Lung (tissue), 12 donors: ENCODE measurements around the gene MARCHF9. TPM values are rescaled to one million over a fixed set of nuclear protein-coding genes. Genes with fewer than 3 reads are reported as not detected.
A peak's percentile ranks its signal among the peaks of the same experiment; 100 is the strongest.

Source experiments
- ATAC-seq: fragments of 200-7000 bp; cut with Tn5 transposase; one replicate; pipeline ENCODE4 v1.9.1; 2020; ENCODE audit warnings: moderate number of reproducible peaks; ENCODE audit not compliant: insufficient read depth, low FRiP score
- DNase-seq, 3 donors: peaks; one replicate each; pipeline ENCODE4 v3.0.0-alpha.2; 2013 to 2017
- H3K27ac ChIP-seq, 2 donors: one replicate each; pipeline ENCODE4 v1.5.1; 2013; ENCODE audit warnings: mild to moderate bottlenecking in 2 of 2, moderate library complexity in 2 of 2, control low read depth in 1 of 2, inconsistent platforms in 1 of 2, low read depth in 1 of 2, low read length in 1 of 2
- H3K27me3 ChIP-seq, 3 donors: one replicate each; pipeline ENCODE4 v1.5.1; 2013; ENCODE audit warnings: low read length in 2 of 3; ENCODE audit not compliant: control insufficient read depth in 3 of 3, insufficient read depth in 3 of 3
- H3K36me3 ChIP-seq, 4 donors: one replicate each; pipeline ENCODE4 v1.5.1; 2013; ENCODE audit warnings: low read length in 4 of 4, mild to moderate bottlenecking in 1 of 4, moderate library complexity in 1 of 4; ENCODE audit not compliant: control insufficient read depth in 4 of 4, insufficient read depth in 4 of 4
- H3K4me1 ChIP-seq, 5 donors: one replicate each; pipeline ENCODE4 v1.5.1; 2013; ENCODE audit warnings: low read length in 5 of 5, mild to moderate bottlenecking in 2 of 5, moderate library complexity in 1 of 5; ENCODE audit not compliant: control insufficient read depth in 5 of 5, insufficient read depth in 5 of 5
- H3K4me3 ChIP-seq: one replicate; pipeline ENCODE4 v1.5.1; 2013; ENCODE audit warnings: mild to moderate bottlenecking, control low read depth, moderate library complexity
- H3K9ac ChIP-seq, 2 donors: one replicate each; pipeline ENCODE4 v1.5.1; 2013; ENCODE audit warnings: low read length in 2 of 2, control low read depth in 1 of 2; ENCODE audit not compliant: insufficient read depth in 1 of 2
- H3K9me3 ChIP-seq, 4 donors: one replicate each; pipeline ENCODE4 v1.5.1; 2013; ENCODE audit warnings: low read length in 3 of 4, mild to moderate bottlenecking in 1 of 4, moderate library complexity in 1 of 4; ENCODE audit not compliant: control insufficient read depth in 4 of 4, insufficient read depth in 3 of 4
- WGBS, 2 donors: extraction: QIAGEN DNeasy Blood & Tissue Kit; methylation state at CpG; one replicate each; pipeline ENCODE4 v1.1.7; 2013; 5-methylcytosine and 5-hydroxymethylcytosine counted together
- polyA plus RNA-seq, 2 donors: library from polyadenylated mRNA; stranded (reverse); fragments of 200-250 nt; gene quantifications; one replicate each; pipeline ENCODE4 v1.2.1, GENCODE V29; 2013
- total RNA-seq, 2 donors: library from RNA; depleted of rRNA in 1 of 2; stranded (reverse); fragments of >200 nt in 1 of 2; gene quantifications; one replicate each; pipeline ENCODE4 v1.2.1, GENCODE V29; 2014 to 2021
- TF ChIP-seq, protein P1 (sequence below): IDR thresholded peaks from 2 replicates; pipeline ENCODE4 v1.5.1; 2012; ENCODE audit warnings: mild to moderate bottlenecking; ENCODE audit errors: control extremely low read depth, extremely low read depth
- donor health status: control.
- donor health status: control.
- donor health status: Bipolar disorder and iron deficiency.
- donor health status: healthy.
- donor health status: DM: yes; HTN: yes; CAD: no.

MARCHF9 gene
- total and polyA plus RNA-seq, 4 donors: 12.1 to 31.1 (median 18.5) TPM

DNA sequence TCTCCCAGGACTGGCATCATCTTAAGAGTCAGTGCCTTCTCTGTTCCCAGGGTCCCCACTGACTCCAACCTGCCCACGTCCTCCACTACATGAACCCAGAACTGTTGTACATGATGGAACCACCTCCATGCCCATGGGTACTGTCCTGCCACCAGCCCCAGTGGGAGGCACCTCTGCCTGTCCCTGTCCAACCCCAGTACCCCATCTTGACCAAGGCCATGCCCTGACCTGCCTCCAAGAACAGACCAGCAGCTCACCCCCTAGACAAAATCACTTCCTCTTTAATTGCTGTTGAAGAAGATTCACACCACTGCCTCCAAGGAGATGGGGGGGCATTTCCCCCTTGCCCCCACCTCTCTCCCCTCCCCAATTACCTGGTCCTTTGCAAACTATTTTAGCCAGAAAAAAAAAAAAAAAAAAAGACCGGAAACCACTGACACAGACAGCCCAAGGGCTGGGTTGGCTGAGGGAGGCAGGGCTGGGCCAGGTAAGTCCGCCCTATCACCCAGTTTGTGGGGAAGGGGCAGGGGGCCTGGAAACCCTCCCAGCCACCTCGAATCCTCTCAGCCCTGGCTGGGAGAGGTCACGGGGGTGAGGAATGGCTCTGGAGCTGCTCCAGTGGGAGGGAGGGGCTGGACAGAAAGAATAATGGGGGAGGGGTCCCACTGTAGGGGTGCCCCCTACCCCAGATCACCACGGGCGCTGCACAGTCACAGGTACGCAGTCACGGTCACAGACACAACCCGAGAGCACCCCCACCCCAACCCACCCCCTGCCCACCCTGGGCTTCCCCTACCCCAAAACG, 29.8 kb upstream of the MARCHF9 start:
- no peak for DNase-seq
- no peak overlapping the region for H3K27ac ChIP-seq
- ATAC-seq: no peak

DNA sequence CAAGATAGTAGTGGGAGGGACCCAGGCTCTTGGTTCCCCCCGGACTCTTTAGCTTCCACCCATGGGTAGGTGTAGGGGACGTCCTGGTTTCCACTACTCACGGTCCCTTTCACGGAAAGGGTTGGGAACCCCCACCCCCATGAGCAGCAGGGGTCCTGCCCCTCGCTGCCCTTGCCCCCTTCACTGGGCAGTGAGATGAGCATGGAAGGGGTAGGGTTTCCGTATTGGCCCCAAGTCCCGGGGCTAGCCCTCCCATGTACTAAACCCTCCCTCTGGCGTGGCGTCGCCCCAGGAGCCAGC, 29.1 kb upstream of the MARCHF9 start:
- DNase-seq (no peak), ATAC-seq (no peak)
- Histone ChIP-seq H3K36me3 (peaks cover under 1 to 16% (median 4%) of the 10 kb centered on the region in 4 donors), H3K4me3 (no peak overlapping the region), H3K4me1 (peaks cover 0 to 19% (median 0%) of the 10 kb centered on the region in 5 donors), H3K27ac (no peak overlapping the region), H3K9ac (no peak overlapping the region), H3K27me3 (peaks cover 0 to 43% (median 23%) of the 10 kb centered on the region in 3 donors), H3K9me3 (no peaks in the 10 kb centered on the region)
- WGBS, 2 donors: 36 to 57% methylated on average over 10 of the region's 10 CpGs
- TF ChIP-seq, protein P1, sequence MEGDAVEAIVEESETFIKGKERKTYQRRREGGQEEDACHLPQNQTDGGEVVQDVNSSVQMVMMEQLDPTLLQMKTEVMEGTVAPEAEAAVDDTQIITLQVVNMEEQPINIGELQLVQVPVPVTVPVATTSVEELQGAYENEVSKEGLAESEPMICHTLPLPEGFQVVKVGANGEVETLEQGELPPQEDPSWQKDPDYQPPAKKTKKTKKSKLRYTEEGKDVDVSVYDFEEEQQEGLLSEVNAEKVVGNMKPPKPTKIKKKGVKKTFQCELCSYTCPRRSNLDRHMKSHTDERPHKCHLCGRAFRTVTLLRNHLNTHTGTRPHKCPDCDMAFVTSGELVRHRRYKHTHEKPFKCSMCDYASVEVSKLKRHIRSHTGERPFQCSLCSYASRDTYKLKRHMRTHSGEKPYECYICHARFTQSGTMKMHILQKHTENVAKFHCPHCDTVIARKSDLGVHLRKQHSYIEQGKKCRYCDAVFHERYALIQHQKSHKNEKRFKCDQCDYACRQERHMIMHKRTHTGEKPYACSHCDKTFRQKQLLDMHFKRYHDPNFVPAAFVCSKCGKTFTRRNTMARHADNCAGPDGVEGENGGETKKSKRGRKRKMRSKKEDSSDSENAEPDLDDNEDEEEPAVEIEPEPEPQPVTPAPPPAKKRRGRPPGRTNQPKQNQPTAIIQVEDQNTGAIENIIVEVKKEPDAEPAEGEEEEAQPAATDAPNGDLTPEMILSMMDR: no peak

More for the DNA sequence above, 29.8 kb upstream of the MARCHF9 start:
- TF ChIP-seq, protein P1: no peak
- Histone ChIP-seq H3K36me3 (peaks cover 3 to 23% (median 6%) of the 10 kb centered on the region in 4 donors), H3K9me3 (no peaks in the 10 kb centered on the region), H3K4me3 (no peak overlapping the region), H3K9ac (no peak overlapping the region), H3K27me3 (peaks cover 0 to 40% (median 19%) of the 10 kb centered on the region in 3 donors), H3K4me1 (peaks cover 0 to 19% (median 0%) of the 10 kb centered on the region in 5 donors)
- WGBS, 2 donors: 67 to 77% methylated on average over 10 to 11 of the region's 11 CpGs

DNA sequence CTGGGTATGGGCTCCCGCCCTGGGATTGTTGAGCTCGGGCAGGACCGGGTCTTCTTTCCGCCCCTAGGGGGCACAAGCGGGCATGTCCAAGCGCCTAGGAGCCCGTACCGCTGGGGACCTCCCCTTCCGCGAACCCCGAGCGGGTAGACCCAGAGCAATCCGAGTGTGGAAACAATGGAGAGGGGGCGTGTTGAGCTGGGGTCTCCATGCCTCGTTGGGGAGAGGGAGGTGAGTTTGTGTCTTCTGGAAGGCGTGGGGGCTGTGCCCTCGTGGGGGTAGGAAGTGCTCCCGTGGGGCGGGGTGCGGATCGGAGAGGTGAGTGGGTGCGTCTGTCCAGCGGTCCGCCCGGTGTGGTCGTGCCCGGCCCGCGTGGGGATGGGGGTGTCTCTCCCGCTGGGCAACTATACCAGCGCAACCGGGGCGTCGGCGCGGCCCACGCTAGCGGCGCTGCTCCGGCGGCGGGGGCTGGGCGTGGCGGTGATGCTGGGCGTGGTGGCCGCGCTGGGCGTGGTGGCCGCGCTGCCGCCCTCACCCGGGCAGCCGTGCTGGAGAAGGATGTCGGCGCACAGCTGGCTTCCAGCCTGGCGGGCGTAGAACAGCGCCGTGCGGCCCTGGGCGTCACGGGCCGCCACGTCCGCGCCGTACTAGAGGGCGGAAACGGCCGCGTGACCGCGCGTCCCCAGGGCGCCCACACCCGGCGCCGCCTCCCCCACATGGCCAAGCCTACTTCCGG, 28.6 kb upstream of the MARCHF9 start:
- peaks cover 0 to 12% (median 2%) of the 10 kb centered on the region in 4 donors for H3K36me3 ChIP-seq
- TF ChIP-seq, protein P1: peak; percentile 21
- H3K27me3 ChIP-seq: peaks cover 0 to 48% (median 29%) of the 10 kb centered on the region in 3 donors
- no peaks in the 10 kb centered on the region for H3K9me3 ChIP-seq
- peaks cover 0 to 19% (median 0%) of the 10 kb centered on the region in 5 donors for H3K4me1 ChIP-seq
- peak overlapping the region; percentile 62 to 71 for H3K27ac ChIP-seq
- 38 to 68% methylated on average over 79 of the region's 79 CpGs for WGBS, 2 donors
- peak; percentile 77 for ATAC-seq
- DNase-seq: peak; percentile 79 to 84 (median 81)
- peak overlapping the region; percentile 73 for H3K4me3 ChIP-seq
- no peak overlapping the region for H3K9ac ChIP-seq
